ENCODE measurements around the gene IREB2. TPM values are rescaled to one million over a fixed set of nuclear protein-coding genes. Genes with fewer than 3 reads are reported as not detected.
"Not testable (repeated sequence)": the region's sequence is repeated elsewhere in the genome, so short reads cannot be mapped to it uniquely, and the experiment has no call there.

Gene IREB2
- total RNA-seq, 1 donor from 2014 or later, result 24.8 TPM

- ATAC-seq (ENCODE audit: poor library complexity), result no peak
- intact Hi-C loops (cut with DNase I), result loop anchor here (10.0 kb wide), 1 partner anchor 311 kb away; no protein-coding TSS in a partner anchor
- DNase-seq, result no peak
These were observed 11.7 kb upstream of the IREB2 start for GRCh38 chr15:78426300-78426699.

- intact Hi-C loops (cut with DNase I), result loop anchor here (10.0 kb wide), 1 partner anchor 313 kb away; no protein-coding TSS in a partner anchor
- ATAC-seq (ENCODE audit: poor library complexity) (no peak), DNase-seq (no peak)
These were observed 10.1 kb upstream of the IREB2 start for GRCh38 chr15:78427953-78428352.

- no peak for DNase-seq
These were observed 8.5 kb upstream of the IREB2 start for GRCh38 chr15:78429477-78429876.

GRCh38 chr15:78431955-78432354, 6.1 kb upstream of the IREB2 start:
- intact Hi-C loops (cut with DNase I), result no loop called here
- DNase-seq (no peak), ATAC-seq (ENCODE audit: poor library complexity) (no peak)

More at GRCh38 chr15:78429477-78429876, 8.5 kb upstream of the IREB2 start:
- intact Hi-C loops (cut with DNase I), result loop anchor here (10.0 kb wide), 1 partner anchor 315 kb away; no protein-coding TSS in a partner anchor
- ATAC-seq (ENCODE audit: poor library complexity), result no peak

- intact Hi-C loops (cut with DNase I), result no loop called here
- no peak for ATAC-seq (ENCODE audit: poor library complexity)
- no peak for DNase-seq
These were observed 5.4 kb upstream of the IREB2 start for GRCh38 chr15:78432664-78433063.

GRCh38 chr15:78434134-78434533, 3.9 kb upstream of the IREB2 start:
- intact Hi-C loops (cut with DNase I), result no loop called here
- DNase-seq (no peak), ATAC-seq (ENCODE audit: poor library complexity) (no peak)

- intact Hi-C loops (cut with DNase I); ATAC-seq (ENCODE audit: poor library complexity): not testable (repeated sequence)
These were observed 3.3 kb upstream of the IREB2 start for GRCh38 chr15:78434711-78435110.

GRCh38 chr15:78437107-78437761, 782 bp upstream of the IREB2 start:
- ATAC-seq (ENCODE audit: poor library complexity), result peak; percentile 7
- intact Hi-C loops (cut with DNase I), result no loop called here
- DNase-seq, result no peak

More at GRCh38 chr15:78434711-78435110, 3.3 kb upstream of the IREB2 start:
- not testable (repeated sequence) for DNase-seq

GRCh38 chr15:78438619-78439285, 736 bp downstream of the IREB2 start:
- ATAC-seq (ENCODE audit: poor library complexity), result peak; percentile 18
- intact Hi-C loops (cut with DNase I), result no loop called here
- DNase-seq, result no peak

GRCh38 chr15:78440375-78441373, 2.7 kb downstream of the IREB2 start:
- ATAC-seq (ENCODE audit: poor library complexity), result no peak
- intact Hi-C loops (cut with DNase I), result no loop called here
- DNase-seq, result no peak

- no peak for DNase-seq
- ATAC-seq (ENCODE audit: poor library complexity), result no peak
- intact Hi-C loops (cut with DNase I), result no loop called here
These were observed 6.2 kb downstream of the IREB2 start for GRCh38 chr15:78444255-78444654.

- intact Hi-C loops (cut with DNase I), result no loop called here
- ATAC-seq (ENCODE audit: poor library complexity), result no peak
- DNase-seq, result no peak
These were observed 7.9 kb downstream of the IREB2 start for GRCh38 chr15:78445875-78446274.

- no peak for DNase-seq
- no peak for ATAC-seq (ENCODE audit: poor library complexity)
- intact Hi-C loops (cut with DNase I), result no loop called here
These were observed 8.5 kb downstream of the IREB2 start for GRCh38 chr15:78446551-78446950.

- peak; percentile 28 for ATAC-seq (ENCODE audit: poor library complexity)
- no peak for DNase-seq
- intact Hi-C loops (cut with DNase I), result no loop called here
These were observed 10.6 kb downstream of the IREB2 start for GRCh38 chr15:78448441-78449219.

- ATAC-seq (ENCODE audit: poor library complexity) (no peak), DNase-seq (no peak)
- intact Hi-C loops (cut with DNase I), result no loop called here
These were observed 11.4 kb downstream of the IREB2 start for GRCh38 chr15:78449220-78449999.

- no peak for ATAC-seq (ENCODE audit: poor library complexity)
- intact Hi-C loops (cut with DNase I), result no loop called here
- no peak for DNase-seq
These were observed 12.4 kb downstream of the IREB2 start for GRCh38 chr15:78450285-78450858.

- ATAC-seq (ENCODE audit: poor library complexity), result no peak
- DNase-seq, result no peak
- intact Hi-C loops (cut with DNase I), result no loop called here
These were observed 14.5 kb downstream of the IREB2 start for GRCh38 chr15:78452485-78452884.

All from Right ventricle myocardium superior (tissue), 1 donor.